Esophagus squamous epithelium (tissue), 4 donors: ENCODE measurements around the gene USB1.

Experiments
- CTCF ChIP-seq, 6 experiments: fragments of 450-650 bp in 4 of 6; fragments of 200-600 bp in 2 of 6; sonication (generic) in 2 of 6; IDR thresholded peaks; one replicate each; pipeline ENCODE4 v1.5.1; 2016 to 2019; ENCODE audit warnings: antibody characterized with exemption in 6 of 6, mild to moderate bottlenecking in 4 of 6, moderate library complexity in 4 of 6
- POLR2A ChIP-seq, 4 donors: fragments of 450-650 bp; IDR thresholded peaks; one replicate each; pipeline ENCODE4 v1.6.1; 2017; ENCODE audit warnings: antibody characterized with exemption in 4 of 4, mild to moderate bottlenecking in 4 of 4, moderate library complexity in 3 of 4

GRCh38 chr16:58046054-58046881, 45.1 kb downstream of the USB1 start:
- no peak for TF ChIP-seq CTCF (IDR thresholded peaks at IDR 0.05)
- TF ChIP-seq POLR2A (IDR thresholded peaks at IDR 0.05), result no peak
